ENCODE measurements around the gene CGB5.
"Not testable (repeated sequence)": the region's sequence is repeated elsewhere in the genome, so short reads cannot be mapped to it uniquely, and the experiment has no call there.

Gene CGB5

GRCh38 chr19:49031642-49032301 is 11.9 kb upstream of the CGB5 start, which contains the start of gene CGB2:
CGB2 (plus strand) TSS chr19:49031890; CDS start chr19:49032096, 206 bp downstream.
- H3K4me1 ChIP-seq (ENCODE audit: insufficient read depth, low read length); H3K36me3 ChIP-seq (ENCODE audit: insufficient read depth, low read length); H3K9ac ChIP-seq (ENCODE audit: low read depth, low read length); H3K9me3 ChIP-seq (ENCODE audit: control insufficient read depth, insufficient read depth, low read length): not testable (repeated sequence)

- H3K9me3 ChIP-seq (ENCODE audit: control insufficient read depth, insufficient read depth, low read length); H3K4me1 ChIP-seq (ENCODE audit: insufficient read depth, low read length); H3K36me3 ChIP-seq (ENCODE audit: insufficient read depth, low read length); H3K9ac ChIP-seq (ENCODE audit: low read depth, low read length): not testable (repeated sequence)
Observed at GRCh38 chr19:49036815-49037214, 6.8 kb upstream of the CGB5 start, which contains the start of gene CGB1. CGB1 (minus strand) TSS chr19:49036895; CDS start chr19:49036711, 184 bp downstream.

GRCh38 chr19:49038111-49038510 is 5.5 kb upstream of the CGB5 start:
- H3K9me3 ChIP-seq (ENCODE audit: control insufficient read depth, insufficient read depth, low read length); H3K36me3 ChIP-seq (ENCODE audit: insufficient read depth, low read length); H3K9ac ChIP-seq (ENCODE audit: low read depth, low read length); H3K4me1 ChIP-seq (ENCODE audit: insufficient read depth, low read length): not testable (repeated sequence)

- not testable (repeated sequence) for H3K4me1 ChIP-seq (ENCODE audit: insufficient read depth, low read length); H3K9ac ChIP-seq (ENCODE audit: low read depth, low read length); H3K9me3 ChIP-seq (ENCODE audit: control insufficient read depth, insufficient read depth, low read length); H3K36me3 ChIP-seq (ENCODE audit: insufficient read depth, low read length)
Observed at GRCh38 chr19:49038557-49039276, 4.9 kb upstream of the CGB5 start.

- H3K4me1 ChIP-seq (ENCODE audit: insufficient read depth, low read length), result not testable (repeated sequence)
Observed at GRCh38 chr19:49039736-49040135, 3.9 kb upstream of the CGB5 start.

GRCh38 chr19:49042177-49042576 is 1.5 kb upstream of the CGB5 start:
- Histone ChIP-seq H3K4me1 (ENCODE audit: insufficient read depth, low read length) (peaks cover 4% of the 10 kb centered on the region; the same call in 1 of the 2 replicates), H3K36me3 (ENCODE audit: insufficient read depth, low read length) (no peaks in the 10 kb centered on the region), H3K9ac (ENCODE audit: low read depth, low read length) (no peak overlapping the region), H3K9me3 (ENCODE audit: control insufficient read depth, insufficient read depth, low read length) (no peaks in the 10 kb centered on the region)

More at GRCh38 chr19:49039736-49040135, 3.9 kb upstream of the CGB5 start:
- H3K9me3 ChIP-seq (ENCODE audit: control insufficient read depth, insufficient read depth, low read length); H3K9ac ChIP-seq (ENCODE audit: low read depth, low read length); H3K36me3 ChIP-seq (ENCODE audit: insufficient read depth, low read length): not testable (repeated sequence)

GRCh38 chr19:49042666-49043065 is 982 bp upstream of the CGB5 start:
- H3K9ac ChIP-seq (ENCODE audit: low read depth, low read length); H3K36me3 ChIP-seq (ENCODE audit: insufficient read depth, low read length); H3K9me3 ChIP-seq (ENCODE audit: control insufficient read depth, insufficient read depth, low read length); H3K4me1 ChIP-seq (ENCODE audit: insufficient read depth, low read length): not testable (repeated sequence)

GRCh38 chr19:49049011-49049410 is 5.4 kb downstream of the CGB5 start, which contains the start of gene CGB8:
CGB8 (minus strand) TSS chr19:49049111; CDS start chr19:49048739, 372 bp downstream.
- H3K36me3 ChIP-seq (ENCODE audit: insufficient read depth, low read length); H3K9ac ChIP-seq (ENCODE audit: low read depth, low read length); H3K4me1 ChIP-seq (ENCODE audit: insufficient read depth, low read length); H3K9me3 ChIP-seq (ENCODE audit: control insufficient read depth, insufficient read depth, low read length): not testable (repeated sequence)

GRCh38 chr19:49049834-49050233 is 6.2 kb downstream of the CGB5 start:
- not testable (repeated sequence) for H3K36me3 ChIP-seq (ENCODE audit: insufficient read depth, low read length); H3K9ac ChIP-seq (ENCODE audit: low read depth, low read length); H3K4me1 ChIP-seq (ENCODE audit: insufficient read depth, low read length); H3K9me3 ChIP-seq (ENCODE audit: control insufficient read depth, insufficient read depth, low read length)

GRCh38 chr19:49050376-49051033 is 6.9 kb downstream of the CGB5 start:
- H3K9me3 ChIP-seq (ENCODE audit: control insufficient read depth, insufficient read depth, low read length); H3K4me1 ChIP-seq (ENCODE audit: insufficient read depth, low read length); H3K9ac ChIP-seq (ENCODE audit: low read depth, low read length); H3K36me3 ChIP-seq (ENCODE audit: insufficient read depth, low read length): not testable (repeated sequence)

GRCh38 chr19:49056101-49056901 is 12.7 kb downstream of the CGB5 start:
- H3K4me1 ChIP-seq (ENCODE audit: insufficient read depth, low read length), result no peaks in the 10 kb centered on the region
- no peaks in the 10 kb centered on the region for H3K9me3 ChIP-seq (ENCODE audit: control insufficient read depth, insufficient read depth, low read length)
- H3K36me3 ChIP-seq (ENCODE audit: insufficient read depth, low read length), result no peaks in the 10 kb centered on the region
- H3K9ac ChIP-seq (ENCODE audit: low read depth, low read length), result peak overlapping the region; percentile 78

GRCh38 chr19:49056902-49057596 is 13.4 kb downstream of the CGB5 start:
- H3K9me3 ChIP-seq (ENCODE audit: control insufficient read depth, insufficient read depth, low read length); H3K4me1 ChIP-seq (ENCODE audit: insufficient read depth, low read length); H3K36me3 ChIP-seq (ENCODE audit: insufficient read depth, low read length): not testable (repeated sequence)
- H3K9ac ChIP-seq (ENCODE audit: low read depth, low read length), result peak overlapping the region; percentile 78; the same call in 1 of the 2 replicates

GRCh38 chr19:49057636-49058234 is 14.1 kb downstream of the CGB5 start, which contains the start of gene CGB7:
CGB7 (minus strand) TSS chr19:49057749; CDS start chr19:49055375, 2,374 bp downstream.
- peak within 1 kb of the TSS; percentile 78; the same call in 1 of the 2 replicates for H3K9ac ChIP-seq (ENCODE audit: low read depth, low read length)
- H3K4me1 ChIP-seq (ENCODE audit: insufficient read depth, low read length), result no peaks in the 10 kb centered on the region
- no peaks in the 10 kb centered on the region for H3K36me3 ChIP-seq (ENCODE audit: insufficient read depth, low read length)
- H3K9me3 ChIP-seq (ENCODE audit: control insufficient read depth, insufficient read depth, low read length), result no peaks in the 10 kb centered on the region

Measured in ES-I3 (cell line).